ENCODE measurements around the gene OTOP2. TPM values are rescaled to one million over a fixed set of nuclear protein-coding genes. Genes with fewer than 3 reads are reported as not detected.
"Not testable (repeated sequence)": the region's sequence is repeated elsewhere in the genome, so short reads cannot be mapped to it uniquely, and the experiment has no call there.

The OTOP2 gene
- total RNA-seq, 2 experiments from 2014 or later, result not detected

DNA sequence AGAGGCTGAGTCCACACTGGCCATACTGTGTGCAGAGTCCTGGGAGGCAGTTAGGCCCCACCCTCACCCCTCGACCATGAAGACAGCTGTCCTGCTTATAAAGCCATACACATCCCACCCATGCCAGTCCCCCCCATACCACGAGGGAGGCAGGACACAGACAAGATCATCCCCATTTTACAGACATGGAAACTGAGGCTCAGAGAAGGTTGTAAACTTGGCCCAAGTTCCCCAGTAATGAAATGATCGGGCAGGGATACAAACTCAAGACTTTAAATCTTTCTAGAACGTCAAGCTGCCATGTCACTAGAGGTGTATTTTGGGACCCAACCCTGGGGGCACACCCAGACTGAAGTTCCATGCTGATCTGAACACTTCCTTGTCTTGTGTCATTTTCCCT is 32.0 kb downstream of the OTOP2 start:
- Mint-ChIP-seq H3K27me3 (no peaks in the 10 kb centered on the region), H3K27ac (no peak overlapping the region), H3K4me1 (peaks cover 2% of the 10 kb centered on the region), H3K36me3 (no peaks in the 10 kb centered on the region), H3K9me3 (no peaks in the 10 kb centered on the region), H3K4me3 (no peak overlapping the region)
- POLR2A ChIA-PET, result no interaction called here
- DNase-seq (no peak), ATAC-seq (ENCODE audit: low read depth) (no peak)

DNA sequence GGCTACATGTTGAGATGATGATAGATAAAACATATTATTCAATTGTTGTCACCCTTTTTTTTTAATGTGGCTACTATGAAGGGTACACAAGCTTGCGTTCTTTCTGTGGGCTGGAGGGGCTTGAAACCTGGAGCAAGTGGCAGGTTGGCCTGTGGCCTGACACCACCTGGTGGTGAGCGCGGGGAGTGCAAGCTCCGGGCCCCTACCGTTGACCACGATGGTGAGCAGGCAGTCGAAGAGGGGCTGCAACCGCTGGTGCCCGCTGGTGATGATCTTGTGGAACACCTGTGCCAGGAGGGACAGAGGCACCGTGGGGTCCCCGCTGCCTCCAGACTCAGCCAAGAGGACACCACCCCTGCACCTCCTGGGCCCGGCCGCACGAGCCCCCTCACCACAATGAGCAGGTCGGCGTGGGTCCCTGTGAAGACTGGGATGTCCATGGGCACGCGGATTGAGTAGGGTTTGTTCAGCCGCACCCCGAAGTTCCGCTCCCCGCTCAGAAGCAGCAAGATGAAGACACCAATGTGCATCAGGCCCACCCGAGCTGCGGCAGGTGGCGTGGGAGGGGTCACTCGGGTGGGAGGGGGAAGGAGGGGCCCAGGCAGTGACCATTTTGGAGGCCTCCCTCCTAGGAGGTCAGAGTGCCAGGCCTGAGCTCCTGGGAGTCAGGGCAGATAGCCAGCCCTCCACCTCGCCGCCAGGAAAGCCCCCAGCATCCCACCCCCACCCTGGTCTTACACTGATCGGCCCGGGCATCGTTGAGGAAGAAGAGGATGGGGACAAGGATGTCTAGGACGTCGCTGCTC is 34.1 kb downstream of the OTOP2 start:
- Mint-ChIP-seq H3K4me1 (peaks cover 5% of the 10 kb centered on the region), H3K27ac (no peak overlapping the region), H3K9me3 (no peaks in the 10 kb centered on the region), H3K4me3 (no peak overlapping the region), H3K36me3 (no peaks in the 10 kb centered on the region), H3K27me3 (no peaks in the 10 kb centered on the region)
- ATAC-seq (ENCODE audit: low read depth), result peak; percentile 53
- peak; percentile 88 for DNase-seq
- POLR2A ChIA-PET, result no interaction called here

DNA sequence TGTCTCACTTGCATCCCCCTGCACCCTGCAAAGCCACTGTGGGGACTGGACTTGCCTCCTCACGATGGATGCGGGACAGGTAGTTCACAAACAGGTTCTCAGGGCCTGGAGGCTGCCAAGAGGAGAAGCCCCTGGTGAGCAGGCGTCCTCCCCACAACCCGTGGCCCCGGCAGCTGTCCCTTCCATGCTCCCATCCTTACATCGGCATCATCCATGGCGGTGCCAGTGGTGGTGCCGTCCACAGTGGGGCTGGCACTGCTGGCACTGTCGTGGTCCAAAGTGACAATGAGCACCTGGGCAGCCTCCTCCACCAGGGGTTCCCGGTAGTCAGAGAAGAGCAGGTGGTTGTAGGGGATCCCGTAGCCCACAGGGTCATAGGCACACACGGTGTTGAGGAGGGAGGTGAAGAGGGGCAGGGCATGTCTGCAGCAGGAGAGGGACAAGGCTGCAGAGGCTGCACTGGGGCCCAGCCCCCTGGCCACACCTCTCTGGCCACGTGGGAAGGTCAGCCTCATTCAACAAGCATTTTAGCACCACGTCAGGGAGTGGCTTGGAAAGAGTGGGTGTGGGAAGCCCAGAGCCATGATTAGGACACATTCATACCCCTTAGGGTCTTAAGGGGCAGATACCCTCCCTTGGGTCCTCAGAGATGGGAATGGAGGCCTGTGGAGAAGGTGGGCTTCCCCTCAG is 35.9 kb downstream of the OTOP2 start:
- DNase-seq (no peak), ATAC-seq (ENCODE audit: low read depth) (no peak)
- POLR2A ChIA-PET, result interaction anchor here (0.9 to 2.0 kb wide), 2 partner anchors 74 to 151 kb away, joined by 6 to 7 read pairs; no protein-coding TSS in a partner anchor
- Mint-ChIP-seq H3K4me3 (no peak overlapping the region), H3K36me3 (no peaks in the 10 kb centered on the region), H3K27me3 (peaks cover under 1% of the 10 kb centered on the region), H3K27ac (no peak overlapping the region), H3K9me3 (no peaks in the 10 kb centered on the region), H3K4me1 (peaks cover 5% of the 10 kb centered on the region)

DNA sequence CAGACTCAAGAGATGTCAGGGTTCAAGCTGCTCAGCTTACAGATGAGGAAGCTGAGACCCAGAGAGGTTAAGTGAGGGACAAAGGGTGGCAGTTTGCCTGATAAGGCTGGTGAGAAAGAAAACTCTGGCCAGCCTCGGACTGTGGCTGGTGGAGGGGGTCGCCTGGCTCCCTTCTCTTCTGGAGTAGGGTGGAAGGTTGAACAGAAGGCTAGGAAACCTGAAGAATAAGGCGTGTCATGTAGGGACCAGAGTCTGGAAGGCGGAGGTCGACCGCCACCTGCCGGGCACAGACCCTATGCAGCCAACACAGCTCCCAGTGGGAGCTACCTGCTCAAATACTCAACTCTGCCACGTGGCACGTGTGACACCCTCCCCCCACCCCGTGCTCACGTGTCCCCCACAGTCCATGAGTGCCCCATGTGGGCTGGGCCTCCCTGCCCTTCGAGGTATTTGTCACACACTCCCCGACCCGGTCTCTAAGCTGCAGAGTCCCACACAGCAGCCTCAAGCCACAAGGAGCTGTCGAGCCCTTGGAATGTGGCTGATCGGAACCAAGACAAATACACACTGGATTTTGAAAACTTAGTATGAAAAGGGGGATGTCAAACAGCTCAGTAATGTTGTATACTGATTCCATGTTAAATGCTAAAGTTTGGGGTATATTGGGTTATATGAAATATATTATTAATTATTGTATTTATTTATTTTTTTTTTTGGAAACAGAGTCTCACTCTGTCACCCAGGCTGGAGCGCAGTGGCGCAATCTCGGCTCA is 36.7 kb downstream of the OTOP2 start:
- Mint-ChIP-seq H3K4me3 (no peak overlapping the region), H3K4me1 (peaks cover 5% of the 10 kb centered on the region), H3K27me3 (peaks cover 4% of the 10 kb centered on the region)

DNA sequence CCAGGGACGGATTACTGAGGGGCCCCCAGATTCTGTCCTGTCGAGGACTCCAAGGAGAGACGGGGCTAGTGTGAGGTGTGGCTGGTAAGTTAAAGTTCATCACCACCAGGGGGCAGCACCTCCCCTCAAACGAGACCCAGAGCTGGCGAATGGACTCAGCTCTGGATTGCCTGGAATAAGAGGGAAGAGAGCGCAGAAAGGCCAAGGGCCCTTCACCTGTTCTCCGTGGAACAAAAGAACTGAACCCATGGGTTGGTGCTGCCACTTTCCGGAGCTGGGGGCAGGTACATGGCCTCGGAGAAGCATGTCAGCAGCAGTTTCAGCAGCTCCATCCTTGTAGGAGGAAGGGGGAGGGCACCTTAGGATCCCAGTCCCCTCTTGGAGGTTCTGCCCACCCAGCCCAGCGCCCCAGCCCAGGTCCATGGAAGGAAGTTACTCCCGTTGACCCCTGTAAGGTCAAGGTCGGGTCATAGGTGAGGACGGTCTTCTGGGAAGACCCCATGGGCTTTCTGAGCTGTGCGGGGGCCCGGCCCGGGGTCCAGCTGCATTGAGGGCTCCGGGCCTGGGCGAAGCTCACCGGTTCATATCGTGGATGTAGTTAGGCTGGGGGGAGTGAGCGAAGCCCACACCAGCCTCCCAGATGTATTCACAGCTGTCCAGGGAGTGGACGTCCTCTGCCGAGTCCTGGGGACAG is 37.7 kb downstream of the OTOP2 start:
- no peaks in the 10 kb centered on the region for H3K9me3 Mint-ChIP-seq
- POLR2A ChIA-PET, result interaction anchor here (0.5 to 2.0 kb wide), 9 partner anchors 11 to 309 kb away, joined by 3 to 18 read pairs (median 4); partner anchors contain the start of genes ARMC7, CDR2L, HID1 and MIF4GD
- peaks cover 7% of the 10 kb centered on the region for H3K4me1 Mint-ChIP-seq
- H3K27me3 Mint-ChIP-seq, result peaks cover 4% of the 10 kb centered on the region
- no peaks in the 10 kb centered on the region for H3K36me3 Mint-ChIP-seq
- DNase-seq, result peak; percentile 83
- H3K4me3 Mint-ChIP-seq, result peak overlapping the region; percentile 17
- H3K27ac Mint-ChIP-seq, result no peak overlapping the region
- peak; percentile 73 for ATAC-seq (ENCODE audit: low read depth)

More for the DNA sequence above, 36.7 kb downstream of the OTOP2 start:
- Mint-ChIP-seq H3K36me3 (no peaks in the 10 kb centered on the region), H3K9me3 (no peaks in the 10 kb centered on the region), H3K27ac (no peak overlapping the region)
- POLR2A ChIA-PET, result interaction anchor here (0.9 to 2.0 kb wide), 7 partner anchors 27 to 241 kb away, joined by 3 to 18 read pairs (median 6); partner anchors contain the start of genes ARMC7, CDR2L and MRPL58
- ATAC-seq (ENCODE audit: low read depth) (peak; percentile 35), DNase-seq (peak; percentile 63)

DNA sequence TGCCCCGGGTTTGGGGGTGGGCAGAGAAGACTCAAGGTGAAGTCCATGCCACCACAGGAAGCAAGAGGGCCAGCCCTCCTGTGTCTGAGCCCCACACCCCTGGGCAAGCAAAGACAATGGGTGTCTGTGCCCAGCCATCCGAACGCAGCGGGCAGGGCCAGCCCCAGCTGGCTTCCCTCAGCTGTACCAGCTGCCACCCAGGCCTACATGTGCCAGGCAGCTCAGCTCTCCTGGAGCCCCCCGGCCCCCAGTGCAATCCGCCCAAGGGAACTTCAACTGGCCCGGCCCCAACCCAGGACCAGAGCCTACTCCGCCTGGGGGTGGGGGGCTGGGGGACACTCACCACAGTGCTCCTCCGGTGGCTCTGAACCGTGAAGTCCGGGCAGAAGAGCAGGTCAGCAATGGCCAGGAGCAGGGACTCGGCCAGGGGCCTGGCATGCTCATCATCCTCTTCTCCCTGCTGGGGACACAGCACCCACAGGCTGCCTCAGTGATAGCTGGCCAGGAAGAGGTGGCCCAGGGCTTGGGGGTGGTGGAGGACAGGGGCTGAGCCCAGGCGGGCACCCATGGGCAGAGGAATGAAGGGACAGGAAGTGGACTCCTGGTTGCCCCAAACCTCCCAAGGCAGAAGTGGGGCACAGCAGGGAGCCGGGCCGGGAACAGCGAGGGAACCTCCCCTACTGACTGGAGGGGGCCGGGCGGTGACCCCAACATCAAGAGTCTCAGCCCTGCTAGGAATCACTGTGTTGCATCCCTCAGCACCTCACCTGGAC is 38.7 kb downstream of the OTOP2 start:
- Mint-ChIP-seq H3K4me1 (peaks cover 7% of the 10 kb centered on the region), H3K9me3 (no peaks in the 10 kb centered on the region), H3K27ac (no peak overlapping the region), H3K36me3 (no peaks in the 10 kb centered on the region), H3K27me3 (peaks cover 4% of the 10 kb centered on the region), H3K4me3 (no peak overlapping the region)
- POLR2A ChIA-PET, result interaction anchor here (1.1 to 2.0 kb wide), 2 partner anchors 50 to 308 kb away, joined by 4 to 18 read pairs; partner anchors contain the start of genes MIF4GD and MRPL58
- no peak for ATAC-seq (ENCODE audit: low read depth)
- no peak for DNase-seq

DNA sequence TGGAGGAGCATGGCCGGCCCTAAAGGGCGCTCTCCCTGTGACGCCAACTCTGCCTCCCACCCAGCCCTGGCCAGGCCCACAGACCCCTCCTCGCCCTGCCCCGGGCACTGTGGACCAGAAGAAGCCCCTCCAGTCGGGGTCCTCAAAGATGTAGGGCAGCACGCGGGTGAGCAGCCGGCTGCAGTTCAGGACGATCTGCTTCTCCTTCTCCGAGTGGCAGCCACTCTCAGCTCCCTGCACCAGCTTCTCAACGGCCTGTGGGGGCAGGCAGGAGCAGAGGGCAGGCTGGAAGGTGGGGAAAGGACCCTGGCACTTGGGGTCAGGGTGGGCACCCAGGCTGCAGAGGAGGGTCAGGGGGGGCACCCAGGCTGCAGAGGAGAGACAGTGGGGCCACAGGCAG is 39.6 kb downstream of the OTOP2 start:
- POLR2A ChIA-PET, result no interaction called here
- no peak for DNase-seq
- Mint-ChIP-seq H3K36me3 (no peaks in the 10 kb centered on the region), H3K27ac (no peak overlapping the region), H3K4me3 (no peak overlapping the region), H3K27me3 (peaks cover 5% of the 10 kb centered on the region), H3K9me3 (no peaks in the 10 kb centered on the region), H3K4me1 (peaks cover 7% of the 10 kb centered on the region)
- ATAC-seq (ENCODE audit: low read depth), result no peak

DNA sequence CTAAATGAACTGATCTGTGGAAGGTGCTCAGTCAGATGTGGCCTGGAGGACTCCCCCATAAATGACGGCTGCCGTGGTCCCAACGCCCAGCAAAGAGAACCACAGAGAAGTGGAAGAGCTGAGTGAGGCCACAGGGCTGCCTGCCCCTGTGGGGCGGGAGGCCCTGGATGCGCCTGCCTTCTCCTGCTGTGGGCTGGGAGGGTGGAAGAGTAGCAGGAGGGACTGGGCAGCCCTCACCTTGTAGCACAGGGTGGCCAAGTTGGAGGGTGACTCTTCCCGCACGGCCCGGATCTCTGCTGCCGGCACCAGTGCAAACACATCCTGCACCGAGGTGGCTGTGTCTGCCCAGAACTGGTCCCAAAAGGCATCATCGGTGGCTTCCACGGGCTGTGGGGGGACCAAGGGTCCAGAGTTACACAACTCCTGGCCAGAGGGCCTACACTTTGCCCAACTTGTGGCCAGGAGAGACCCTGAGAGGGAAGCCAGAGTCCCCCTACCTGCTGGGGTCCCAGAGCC is 40.2 kb downstream of the OTOP2 start:
- no peak overlapping the region for H3K27ac Mint-ChIP-seq
- POLR2A ChIA-PET, result no interaction called here
- H3K9me3 Mint-ChIP-seq, result no peaks in the 10 kb centered on the region
- H3K4me3 Mint-ChIP-seq, result no peak overlapping the region
- DNase-seq, result no peak
- H3K27me3 Mint-ChIP-seq, result peaks cover 5% of the 10 kb centered on the region
- no peak for ATAC-seq (ENCODE audit: low read depth)
- H3K36me3 Mint-ChIP-seq, result no peaks in the 10 kb centered on the region
- H3K4me1 Mint-ChIP-seq, result peaks cover 7% of the 10 kb centered on the region

DNA sequence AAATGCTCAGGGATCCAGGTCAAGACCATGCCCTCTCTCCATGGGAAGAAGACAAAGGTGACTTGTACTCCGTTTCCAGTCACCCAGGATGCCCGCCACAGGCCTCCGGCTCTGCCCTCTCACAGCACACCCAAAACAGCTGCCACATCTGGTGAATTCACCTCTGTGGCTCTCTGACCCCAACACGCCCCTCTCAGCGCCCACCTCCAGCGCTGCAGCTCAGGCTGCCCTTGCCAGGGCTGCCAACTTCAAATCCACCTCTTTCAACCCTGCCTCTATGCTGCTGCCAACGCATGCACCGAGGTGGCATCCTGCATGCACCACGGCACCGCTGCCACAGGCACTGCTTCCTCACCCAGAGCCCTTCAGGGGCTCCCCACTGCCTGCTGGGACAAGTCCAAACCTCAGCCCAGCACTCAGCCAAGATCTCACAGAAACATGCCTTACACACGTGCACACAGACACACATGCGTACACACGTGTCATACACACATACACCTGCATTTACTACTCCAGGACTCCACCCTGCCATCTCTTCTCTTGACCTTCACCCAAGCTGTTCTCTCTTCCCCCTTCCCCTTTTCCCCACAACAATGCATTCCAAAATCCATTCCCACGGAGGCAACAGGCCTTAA is 41.0 kb downstream of the OTOP2 start:
- peaks cover 7% of the 10 kb centered on the region for H3K4me1 Mint-ChIP-seq
- H3K27me3 Mint-ChIP-seq, result peaks cover 5% of the 10 kb centered on the region
- peak overlapping the region; percentile 37 for H3K27ac Mint-ChIP-seq
- ATAC-seq (ENCODE audit: low read depth) (no peak), DNase-seq (no peak)
- POLR2A ChIA-PET, result no interaction called here
- no peaks in the 10 kb centered on the region for H3K36me3 Mint-ChIP-seq
- no peak overlapping the region for H3K4me3 Mint-ChIP-seq
- no peaks in the 10 kb centered on the region for H3K9me3 Mint-ChIP-seq

DNA sequence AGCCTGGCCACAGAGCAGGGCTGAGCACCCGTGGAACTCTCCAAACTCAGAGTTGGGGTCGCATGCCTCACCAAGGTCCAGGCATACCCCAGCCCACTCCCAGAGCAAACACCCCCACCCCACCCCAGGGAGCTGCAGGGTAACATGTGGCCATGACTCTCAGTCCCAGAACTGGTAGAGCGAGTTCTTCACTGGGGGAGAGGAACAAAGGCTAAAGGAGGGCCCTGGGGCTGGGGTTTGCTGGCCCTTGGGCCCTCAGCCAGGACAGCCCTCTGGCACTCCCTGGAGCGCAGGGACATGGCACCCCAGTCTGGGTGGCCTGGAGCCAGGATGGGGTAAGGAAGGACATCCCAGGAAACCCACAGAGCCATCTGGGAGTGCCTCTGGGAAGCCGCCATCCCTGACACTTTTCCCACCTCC is 44.3 kb downstream of the OTOP2 start:
- no peaks in the 10 kb centered on the region for H3K36me3 Mint-ChIP-seq
- ATAC-seq (ENCODE audit: low read depth) (no peak), DNase-seq (no peak)
- H3K27me3 Mint-ChIP-seq, result peaks cover 23% of the 10 kb centered on the region
- H3K4me1 Mint-ChIP-seq, result peaks cover 6% of the 10 kb centered on the region
- no peaks in the 10 kb centered on the region for H3K9me3 Mint-ChIP-seq
- POLR2A ChIA-PET, result interaction anchor here (0.7 kb wide), 1 partner anchor 68 kb away, joined by 3 read pairs; no protein-coding TSS in a partner anchor
- H3K4me3 Mint-ChIP-seq, result no peak overlapping the region
- H3K27ac Mint-ChIP-seq, result no peak overlapping the region

DNA sequence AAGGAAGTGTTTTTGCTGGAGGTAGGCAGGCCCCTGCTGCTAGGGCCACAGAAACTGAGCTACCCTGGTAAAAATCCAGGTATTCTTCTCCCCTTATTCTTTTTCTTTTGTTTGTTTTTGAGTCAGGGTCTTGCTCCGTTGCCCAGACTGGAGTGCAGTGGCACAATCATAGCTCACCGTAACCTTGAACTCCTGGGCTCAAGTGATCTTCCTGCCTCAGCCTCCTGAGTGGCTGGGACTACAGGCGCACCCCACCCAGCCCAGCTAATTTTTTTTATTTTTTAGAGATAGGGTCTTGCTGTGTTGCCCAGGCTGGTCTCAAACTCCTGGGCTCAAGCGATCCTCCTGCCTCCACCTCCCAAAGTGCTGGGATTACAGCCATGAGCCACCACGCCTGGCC is 45.4 kb downstream of the OTOP2 start:
- H3K27me3 Mint-ChIP-seq, result peaks cover 34% of the 10 kb centered on the region
- DNase-seq; ATAC-seq (ENCODE audit: low read depth); POLR2A ChIA-PET; H3K9me3 Mint-ChIP-seq; H3K4me3 Mint-ChIP-seq; H3K36me3 Mint-ChIP-seq; H3K4me1 Mint-ChIP-seq: not testable (repeated sequence)
- peak overlapping the region; percentile 9 for H3K27ac Mint-ChIP-seq

DNA sequence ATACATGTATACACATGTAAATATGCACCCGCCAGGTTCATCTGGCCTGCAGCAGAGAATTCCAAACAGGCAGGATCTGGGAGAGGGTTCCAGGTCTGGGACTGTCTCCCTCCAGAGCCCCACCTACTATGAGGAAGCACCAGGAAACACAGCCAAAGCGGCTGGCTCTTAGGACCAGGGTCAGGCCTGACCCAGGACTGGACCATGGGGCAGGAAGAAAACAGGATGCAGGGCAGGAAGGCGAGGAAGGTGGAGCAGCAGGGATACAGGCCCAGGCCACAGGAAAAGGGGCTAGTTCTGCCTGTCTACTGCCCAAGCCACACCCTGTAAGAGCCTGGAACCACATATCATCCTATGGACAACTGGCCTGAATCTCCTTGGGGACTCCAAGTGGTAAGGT is 46.3 kb downstream of the OTOP2 start:
- Mint-ChIP-seq H3K27me3 (peaks cover 38% of the 10 kb centered on the region), H3K27ac (no peak overlapping the region), H3K4me1 (peaks cover 6% of the 10 kb centered on the region), H3K4me3 (no peak overlapping the region), H3K36me3 (no peaks in the 10 kb centered on the region), H3K9me3 (no peaks in the 10 kb centered on the region)
- ATAC-seq (ENCODE audit: low read depth), result no peak
- POLR2A ChIA-PET, result no interaction called here
- no peak for DNase-seq
